ENCODE results near the gene PICK1.
"Not testable (repeated sequence)": the region's sequence is repeated elsewhere in the genome, so short reads cannot be mapped to it uniquely, and the experiment has no call there.

PICK1 gene

DNA sequence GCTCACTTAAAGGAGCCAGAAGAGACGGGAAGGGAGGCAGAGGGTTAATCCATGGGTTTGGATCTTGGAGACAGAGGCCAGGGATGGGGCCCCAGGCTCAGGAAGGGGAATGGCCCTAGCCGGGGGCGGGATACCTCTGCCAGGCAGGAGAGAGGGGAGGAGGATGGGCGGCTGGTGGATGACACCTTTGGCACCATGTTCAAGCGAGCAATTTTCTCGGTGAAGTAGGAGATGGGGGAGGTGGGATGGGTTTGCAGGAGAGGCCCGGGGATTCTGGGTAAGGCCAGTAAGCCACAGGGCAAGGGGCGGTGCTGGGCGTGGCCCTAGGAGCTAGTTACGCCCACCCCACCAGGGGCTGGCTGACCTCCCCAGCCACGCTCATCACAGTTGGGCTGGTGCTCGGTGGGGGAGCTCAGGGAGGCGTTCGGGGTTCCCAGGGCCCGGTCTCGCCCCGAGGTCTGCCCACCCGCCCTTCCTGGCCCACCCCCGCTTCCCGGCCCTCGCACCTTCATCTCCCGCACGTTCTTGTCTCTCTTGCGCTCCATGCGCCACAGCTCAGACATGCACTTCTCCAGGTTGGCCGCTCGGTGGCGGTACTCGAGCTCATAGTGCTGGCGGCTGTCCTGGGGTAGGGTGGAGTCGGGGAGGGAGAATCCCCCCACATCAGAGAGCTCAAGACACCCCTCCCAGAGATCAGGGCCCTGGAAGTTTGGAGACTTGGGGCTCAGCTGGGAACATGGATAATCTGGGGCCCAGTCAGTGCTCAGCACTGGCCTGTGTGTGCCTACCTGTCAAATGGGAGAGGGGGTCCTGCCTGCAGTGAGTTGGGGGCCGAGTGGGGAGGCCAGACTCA, 40.6 kb downstream of the PICK1 start:
- no peak for DNase-seq

GRCh38 chr22:38098410-38099249, 41.4 kb downstream of the PICK1 start:
- DNase-seq = no peak

GRCh38 chr22:38103641-38104040, 46.4 kb downstream of the PICK1 start:
- DNase-seq = no peak

- no peak for DNase-seq
Measured at GRCh38 chr22:38104084-38104483, 46.9 kb downstream of the PICK1 start.

- DNase-seq = no peak
Measured at GRCh38 chr22:38106814-38107578, 49.8 kb downstream of the PICK1 start.

- DNase-seq = peak; percentile 56
Measured at GRCh38 chr22:38107692-38108515, 50.7 kb downstream of the PICK1 start.

DNA sequence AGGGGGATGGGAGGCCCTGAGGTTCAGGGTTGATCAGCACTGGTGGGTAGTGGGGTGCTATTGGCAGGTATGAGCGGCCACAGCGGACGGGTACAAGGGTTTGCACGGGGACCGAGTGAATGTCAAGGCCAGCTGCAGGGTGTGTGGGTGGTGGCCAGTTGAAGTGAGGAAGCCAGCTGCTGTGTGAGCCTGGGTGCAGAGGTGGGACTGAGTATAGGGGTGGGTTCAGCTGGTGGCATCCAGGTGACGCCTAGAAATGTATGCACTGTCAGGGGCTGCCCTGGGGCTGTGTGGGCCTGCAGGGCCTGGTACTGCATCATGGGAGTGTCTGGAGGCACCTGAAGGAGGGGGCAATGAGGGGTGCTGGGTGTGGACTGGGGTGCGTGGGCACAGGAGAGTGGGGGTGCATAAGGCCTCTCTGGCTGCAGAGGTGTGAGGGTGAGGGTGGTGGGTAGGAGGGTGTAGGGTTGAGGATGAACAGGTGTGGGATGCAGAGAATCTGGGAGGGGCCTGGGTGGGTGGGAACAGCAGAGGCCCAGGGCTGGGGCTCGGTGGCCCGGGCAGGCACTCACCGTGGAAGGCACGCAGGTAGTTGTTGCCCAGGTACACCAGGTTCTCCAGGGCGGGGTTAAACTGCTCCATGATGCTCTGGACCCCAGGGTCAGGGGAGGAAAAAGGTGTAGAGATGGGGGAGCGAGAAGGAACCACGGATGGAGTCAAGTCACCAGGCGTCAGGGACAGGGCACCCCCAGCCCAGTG, 51.5 kb downstream of the PICK1 start:
- no peak for DNase-seq

DNA sequence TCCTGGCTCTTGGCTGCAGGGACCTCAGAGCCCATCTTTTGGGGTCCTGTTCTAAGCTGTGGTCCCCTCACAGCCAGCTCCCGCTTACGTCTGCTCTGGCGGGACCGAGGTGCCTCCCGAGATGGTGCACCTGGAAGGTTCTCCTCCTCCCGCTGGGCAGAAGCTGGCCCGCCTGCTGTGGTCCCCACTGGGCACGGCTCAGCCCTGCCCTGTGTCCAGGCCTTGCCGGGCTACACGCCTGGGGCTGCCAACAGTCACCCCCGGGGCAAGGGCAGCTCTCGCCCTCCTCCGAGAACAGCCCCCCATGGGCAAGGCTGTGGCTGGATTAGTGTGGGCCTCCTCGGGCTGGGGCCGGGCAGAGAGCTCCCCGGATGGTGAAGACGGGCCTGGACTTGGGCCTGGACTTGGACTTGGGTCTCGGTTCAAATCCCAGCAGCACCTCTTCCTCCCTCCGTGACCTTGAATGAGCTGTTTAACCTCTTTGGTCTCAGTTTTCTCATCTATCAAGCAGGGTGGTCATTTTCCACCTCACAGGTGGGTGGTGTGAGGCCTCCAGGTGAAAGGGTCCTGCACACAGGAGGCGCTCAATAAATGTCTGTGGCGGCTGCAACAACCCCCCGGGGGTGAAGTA, 52.3 kb downstream of the PICK1 start:
- DNase-seq = no peak

- no peak for DNase-seq
Measured at GRCh38 chr22:38110008-38110862, 53.0 kb downstream of the PICK1 start, which contains the start of gene BAIAP2L2. Gene BAIAP2L2 (minus strand): TSS chr22:38110684. CDS start chr22:38110525, 159 bp downstream.

DNA sequence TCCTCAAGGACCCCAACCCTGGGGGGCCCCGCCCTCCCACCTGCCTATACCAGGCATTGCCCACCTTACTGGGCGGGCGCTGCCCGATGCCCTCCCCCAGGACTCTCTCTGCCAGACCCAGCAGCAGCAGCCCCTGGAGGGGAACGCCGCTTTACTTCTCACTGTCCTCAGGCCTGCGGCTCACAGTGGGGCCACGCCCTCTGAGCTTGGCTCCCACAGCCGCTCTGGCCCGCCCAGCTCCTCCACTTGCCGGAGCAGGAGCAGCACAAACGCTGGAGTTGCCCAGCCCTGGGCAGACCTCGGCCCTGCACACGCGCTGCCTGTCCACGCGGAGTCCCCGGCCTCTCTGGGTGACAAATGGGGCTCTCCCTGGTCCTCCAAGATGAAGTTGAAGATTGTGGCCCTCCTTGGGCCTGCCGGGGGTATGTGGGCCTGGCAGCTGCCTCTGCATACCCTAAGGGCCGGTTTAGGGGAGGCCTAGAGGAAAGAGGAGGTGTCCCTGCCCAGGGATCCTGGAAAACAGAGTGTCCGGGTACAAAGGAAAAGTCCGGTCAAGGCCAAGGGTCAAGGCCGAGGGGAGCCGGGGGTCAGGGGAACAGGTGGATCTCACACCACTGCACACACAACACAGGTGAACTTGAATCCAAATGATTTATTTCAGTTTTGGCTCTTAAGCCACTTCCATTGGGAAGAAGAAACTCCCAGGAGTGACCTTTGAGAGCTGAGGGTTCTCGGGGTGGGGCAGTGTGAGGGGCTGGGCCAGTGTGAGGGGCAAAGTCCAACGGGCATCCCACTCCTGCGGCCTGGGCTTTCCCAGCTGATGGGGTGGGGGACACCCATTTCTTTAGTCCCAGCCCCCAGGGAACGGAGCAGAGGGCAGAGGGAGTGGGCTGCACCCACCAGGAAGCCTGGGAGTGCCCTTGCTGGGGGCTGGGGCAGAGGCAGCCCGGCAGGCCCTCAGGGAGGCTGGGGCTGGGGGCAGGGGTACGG, 54.0 kb downstream of the PICK1 start:
- DNase-seq = no peak

GRCh38 chr22:38111925-38112355, 54.7 kb downstream of the PICK1 start:
- no peak for DNase-seq

- DNase-seq = no peak
Measured at GRCh38 chr22:38112381-38112780, 55.2 kb downstream of the PICK1 start.

- DNase-seq = peak; percentile 29
Measured at GRCh38 chr22:38114484-38115398, 57.5 kb downstream of the PICK1 start.

DNA sequence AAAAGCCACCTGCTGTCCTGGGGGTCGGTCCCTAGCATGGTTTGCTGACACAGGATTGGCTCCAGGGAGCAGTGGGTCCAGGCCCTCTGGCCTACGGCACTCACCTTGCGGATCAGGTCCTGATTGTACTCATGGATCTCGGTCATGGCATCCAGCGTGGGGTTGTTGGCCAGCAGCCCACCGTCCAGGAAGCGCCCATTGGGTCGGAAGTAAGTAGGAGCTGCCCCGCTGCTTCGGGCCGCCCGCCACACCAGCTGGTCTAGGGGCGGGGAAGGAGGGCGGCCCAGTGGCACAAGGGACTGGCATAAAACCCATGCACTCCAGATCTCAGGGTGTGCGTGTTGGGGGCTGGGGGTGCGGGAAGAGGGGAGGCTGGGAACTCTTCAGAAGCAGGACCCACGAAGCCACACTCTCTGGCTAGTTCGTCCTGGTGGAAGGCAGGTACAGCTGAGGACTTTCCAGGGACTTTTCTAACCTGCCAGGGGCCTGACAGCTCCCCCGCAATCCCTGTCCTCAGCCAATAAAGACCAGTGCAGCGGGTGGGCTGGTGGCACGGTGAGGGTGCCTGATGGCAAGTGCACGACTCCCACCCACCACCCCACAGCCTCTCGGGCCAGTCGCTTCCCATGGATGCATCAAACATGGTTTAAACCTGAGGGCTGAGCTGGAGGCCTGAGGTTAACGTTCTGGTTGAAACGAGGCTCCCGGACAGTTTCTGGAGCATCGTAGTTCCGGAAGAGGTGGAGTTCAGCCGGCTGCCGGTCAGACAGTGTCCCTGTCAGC, 58.4 kb downstream of the PICK1 start:
- DNase-seq = no peak

DNA sequence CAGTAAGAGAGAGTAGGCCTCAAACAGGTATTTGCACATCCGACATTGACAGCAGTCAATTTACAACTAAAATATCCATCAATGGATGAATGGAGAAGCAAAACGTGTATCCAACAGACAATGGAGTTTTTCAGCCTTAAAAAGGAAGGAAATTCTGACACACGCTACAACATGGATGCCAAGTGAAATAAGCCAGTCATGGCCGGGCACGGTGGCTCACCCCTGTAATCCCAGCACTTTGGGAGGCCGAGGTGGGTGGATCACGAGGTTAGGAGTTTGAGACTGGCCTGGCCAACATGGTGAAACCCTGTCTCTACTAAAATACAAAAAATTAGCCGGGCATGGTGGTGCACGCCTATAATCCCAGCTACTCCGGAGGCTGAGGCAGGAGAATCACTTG, 60.4 kb downstream of the PICK1 start:
- DNase-seq = not testable (repeated sequence)

GRCh38 chr22:38118182-38118581, 61.0 kb downstream of the PICK1 start:
- DNase-seq = no peak

DNA sequence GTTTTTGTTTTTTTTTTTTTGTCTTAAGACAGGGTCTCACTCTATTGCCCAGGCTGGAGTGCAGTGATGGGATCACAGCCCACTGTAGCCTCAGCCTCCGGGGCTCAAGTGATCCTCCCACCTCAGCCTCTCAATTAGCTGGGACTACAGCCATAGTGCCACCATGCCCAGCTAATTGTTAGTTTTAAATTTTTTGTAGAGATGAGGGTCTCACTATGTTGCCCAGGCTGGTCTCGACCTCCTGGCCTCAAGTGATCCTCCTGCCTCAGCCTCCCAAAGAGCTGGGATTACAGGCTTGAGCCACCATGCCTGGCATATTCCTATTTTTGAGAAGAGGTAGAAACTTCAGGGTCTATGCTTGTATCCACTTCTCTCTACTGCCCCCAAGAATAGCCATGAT, 61.5 kb downstream of the PICK1 start:
- not testable (repeated sequence) for DNase-seq
